ACHN (cell line): ENCODE measurements around the gene WHRN.

Experiments
- DNase-seq: peaks from one replicate; pipeline ENCODE4 v3.0.0-alpha.2; 2015
- in situ Hi-C: cut with HindIII; loops from 2 replicates; pipeline ENCODE4 v1.10.0; 2017; ENCODE audit warnings: low sequenced_read_pairs, low pct_ligation_motif_present, low pct_unique_long_range_greater_than_20kb

WHRN gene

DNA sequence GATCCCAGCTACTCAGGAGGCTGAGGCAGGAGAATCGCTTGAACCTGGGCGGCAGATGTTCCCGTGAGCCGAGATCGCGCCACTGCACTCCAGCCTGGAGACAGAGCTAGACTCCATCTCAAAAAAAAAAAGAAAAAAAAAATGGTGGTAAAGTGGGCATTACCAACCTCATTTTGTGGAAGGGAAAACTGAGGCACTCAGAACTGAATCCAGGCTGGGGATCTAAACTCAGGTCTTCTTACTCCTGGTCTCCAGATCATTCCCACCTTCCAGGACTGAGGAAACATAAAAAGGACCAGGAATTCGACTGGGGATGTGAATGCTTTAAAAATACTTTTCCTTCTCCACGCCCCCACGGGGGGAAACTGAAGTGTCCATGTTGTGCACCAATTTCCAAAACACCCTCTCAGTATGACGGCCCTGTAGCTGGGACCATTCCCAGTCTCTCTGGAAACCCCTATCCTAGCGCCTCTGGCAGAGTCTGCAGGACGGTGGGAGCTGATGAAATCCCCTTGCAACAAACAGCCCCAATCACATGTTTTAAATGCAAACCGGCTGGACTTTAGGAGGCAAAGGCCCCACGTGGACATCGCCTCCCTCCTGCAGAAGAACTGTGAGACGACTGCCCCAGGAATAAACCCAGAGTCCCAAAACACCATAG, 108.6 kb downstream of the WHRN start:
- peak; percentile 35 for DNase-seq
- in situ Hi-C loops = no loop called here

DNA sequence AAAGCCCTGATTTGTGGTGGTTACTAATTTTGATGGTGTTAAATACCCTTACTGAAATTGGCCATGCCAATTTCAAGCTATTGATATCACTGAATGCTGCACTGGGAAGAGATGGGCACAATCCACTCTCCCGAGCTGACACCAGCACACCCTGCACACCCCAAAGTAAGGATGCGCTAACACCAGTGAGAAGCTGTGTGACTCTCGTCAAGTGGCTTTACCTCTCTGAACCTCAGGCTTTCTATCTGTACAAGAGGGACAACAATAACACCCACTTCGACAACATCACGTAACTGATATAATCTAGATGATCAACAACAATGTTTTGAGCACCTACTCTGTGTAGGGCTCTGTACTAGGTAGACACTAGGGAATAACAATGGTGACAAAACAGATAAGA, 109.5 kb downstream of the WHRN start:
- no peak for DNase-seq
- in situ Hi-C loops = no loop called here

DNA sequence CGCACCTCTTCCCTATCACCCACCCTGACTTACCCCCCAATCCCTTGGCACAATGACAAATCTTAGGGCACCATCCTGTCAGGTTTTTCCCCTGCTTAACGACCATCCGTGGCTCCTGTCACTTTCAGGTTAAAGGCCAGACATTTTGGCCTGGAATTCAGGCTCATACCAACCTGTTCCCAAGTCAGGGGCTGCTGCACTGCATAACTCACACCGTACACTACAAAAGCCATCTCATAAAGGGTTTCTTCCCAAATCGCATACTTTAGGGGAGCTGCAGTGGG, 110.0 kb downstream of the WHRN start:
- no peak for DNase-seq
- in situ Hi-C loops = no loop called here

DNA sequence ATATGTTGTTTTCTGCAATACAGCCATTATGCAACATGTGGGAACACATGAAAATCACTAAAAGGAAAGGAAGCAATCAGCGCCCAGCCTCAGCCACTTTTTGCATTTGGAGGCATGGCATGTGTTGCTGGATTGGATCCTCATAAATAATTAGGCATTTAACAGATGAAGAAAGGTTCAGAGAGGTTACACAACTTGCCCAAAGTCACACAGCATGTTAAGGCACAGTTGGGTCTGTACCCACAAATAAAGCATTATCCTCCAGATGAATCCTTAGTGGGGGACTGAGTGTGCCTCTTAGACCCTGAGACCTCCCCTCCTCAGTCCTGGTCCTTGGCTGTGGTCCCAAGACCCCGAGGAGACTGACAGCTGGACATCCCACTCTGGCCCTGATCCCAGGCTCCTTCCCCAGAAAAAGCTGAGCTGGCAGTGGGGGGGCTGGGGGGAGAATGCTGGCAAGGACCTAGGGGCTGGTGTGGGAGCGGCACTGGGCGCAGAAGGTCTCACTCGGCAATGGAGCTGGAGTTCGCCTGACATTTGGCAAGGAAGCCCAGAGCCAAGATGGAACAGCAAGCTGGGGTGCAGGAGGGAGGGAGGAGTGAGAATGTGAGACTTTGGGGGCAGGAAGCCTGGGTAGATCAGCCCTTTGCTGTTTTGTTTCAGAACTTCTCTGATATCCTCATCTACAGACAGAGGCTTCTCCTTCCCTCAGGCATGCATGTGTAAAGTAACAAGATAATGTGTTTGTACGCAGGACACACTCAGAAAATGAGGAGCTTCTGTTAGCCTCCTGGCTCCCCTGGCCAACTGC, 110.5 kb downstream of the WHRN start:
- in situ Hi-C loops = no loop called here
- DNase-seq = no peak

DNA sequence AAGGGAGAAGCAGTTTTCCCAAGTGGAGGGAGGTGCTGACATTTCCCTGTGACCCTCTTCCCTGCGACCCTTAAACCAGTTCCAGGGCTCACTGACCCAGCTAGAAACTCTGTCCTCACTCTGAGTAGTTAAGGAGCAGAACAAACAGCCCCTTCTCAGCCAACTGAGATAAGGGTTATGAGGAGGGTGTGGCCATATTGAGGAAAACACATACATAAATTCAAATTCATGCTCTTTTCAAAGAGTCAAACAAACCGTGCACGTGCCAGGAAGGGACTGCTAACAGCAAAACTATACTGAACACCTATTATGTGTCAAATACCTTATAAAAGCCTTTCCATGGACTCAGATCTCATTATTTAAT, 112.5 kb downstream of the WHRN start:
- in situ Hi-C loops = no loop called here

DNA sequence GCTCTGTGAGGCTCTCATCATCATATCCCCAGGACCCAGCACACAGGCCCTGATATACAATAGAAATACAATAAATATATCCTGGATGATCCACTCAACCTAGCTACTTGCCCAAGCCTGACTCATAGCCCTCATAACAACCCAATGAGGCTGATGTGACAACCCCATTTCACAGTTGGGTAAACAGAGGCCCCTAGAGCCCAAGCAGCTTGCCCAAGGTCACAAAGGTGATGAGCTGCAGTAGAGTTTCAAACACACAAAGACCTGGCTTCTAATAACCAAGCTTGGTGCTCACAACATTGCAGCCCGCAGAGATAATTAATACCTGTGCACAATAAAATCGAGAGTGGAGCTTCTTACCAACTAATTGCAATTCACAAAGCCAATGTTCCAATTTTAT, 114.3 kb downstream of the WHRN start:
- in situ Hi-C loops = no loop called here
- DNase-seq = no peak

More for the DNA sequence above, 112.5 kb downstream of the WHRN start:
- DNase-seq = no peak

DNA sequence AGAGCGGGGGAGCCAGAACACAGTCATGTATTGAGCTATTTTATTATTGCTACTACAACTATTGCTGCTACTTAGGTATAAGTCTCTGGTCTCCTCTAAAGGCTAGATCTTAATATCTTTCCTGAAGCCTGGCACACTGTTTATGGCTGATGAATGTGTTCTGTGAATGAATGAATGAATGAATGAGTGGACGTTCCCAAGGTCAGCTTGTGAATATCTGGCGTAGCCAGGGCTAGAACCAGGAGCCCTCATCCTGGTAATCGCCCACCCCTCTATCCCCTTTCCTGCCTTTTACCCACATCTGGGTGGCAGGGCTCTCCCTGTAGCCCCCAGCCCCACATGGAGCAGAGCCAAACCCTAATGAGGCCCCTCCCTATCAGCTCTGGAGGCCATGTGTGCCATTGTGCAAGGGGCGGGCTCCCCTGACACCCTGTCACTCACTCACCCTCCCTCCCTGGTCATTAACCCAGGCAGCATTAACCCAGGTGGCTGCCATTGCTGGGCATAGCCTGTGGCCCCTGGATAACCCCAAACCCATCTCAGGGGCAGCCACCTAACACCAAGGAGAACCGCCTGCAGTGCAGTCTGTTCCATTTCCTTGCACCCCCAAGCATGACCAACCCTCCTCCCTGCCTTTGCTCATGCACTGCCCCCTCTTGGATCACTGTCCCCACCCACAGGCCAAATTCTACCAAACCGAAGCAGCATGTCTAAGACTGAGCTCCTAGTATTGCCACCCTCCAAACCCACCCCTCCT, 115.5 kb downstream of the WHRN start:
- no peak for DNase-seq
- in situ Hi-C loops = no loop called here

DNA sequence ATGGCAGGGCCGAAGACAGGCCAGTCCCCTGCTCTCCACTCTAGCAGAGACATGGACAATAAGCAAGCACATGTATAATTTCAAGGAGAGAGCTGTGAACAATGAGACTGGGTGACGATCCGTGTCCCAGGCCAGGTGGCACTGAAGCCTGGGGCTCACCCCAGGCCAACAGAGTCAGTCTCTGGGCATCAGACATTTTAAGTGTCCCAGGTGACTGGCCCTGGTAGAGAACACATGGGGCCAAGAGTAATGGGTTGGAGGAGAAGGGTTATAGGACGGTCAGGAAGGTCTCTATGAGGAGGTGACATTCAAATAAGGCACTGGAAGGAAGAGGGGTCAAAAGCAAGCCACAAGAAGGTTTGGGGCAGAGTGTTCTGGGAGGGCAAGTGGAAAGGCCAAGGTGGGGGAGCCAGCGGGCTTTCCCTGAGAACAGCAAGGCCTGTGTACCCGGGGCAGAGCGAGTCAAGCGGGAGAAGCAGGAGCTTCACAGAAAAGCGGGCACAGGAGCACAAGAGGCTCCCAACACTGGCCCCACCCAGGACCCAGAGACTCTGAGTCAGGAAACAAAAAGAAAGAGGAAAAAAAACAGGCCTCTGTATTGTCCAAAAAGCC, 116.4 kb downstream of the WHRN start:
- in situ Hi-C loops = no loop called here
- no peak for DNase-seq

DNA sequence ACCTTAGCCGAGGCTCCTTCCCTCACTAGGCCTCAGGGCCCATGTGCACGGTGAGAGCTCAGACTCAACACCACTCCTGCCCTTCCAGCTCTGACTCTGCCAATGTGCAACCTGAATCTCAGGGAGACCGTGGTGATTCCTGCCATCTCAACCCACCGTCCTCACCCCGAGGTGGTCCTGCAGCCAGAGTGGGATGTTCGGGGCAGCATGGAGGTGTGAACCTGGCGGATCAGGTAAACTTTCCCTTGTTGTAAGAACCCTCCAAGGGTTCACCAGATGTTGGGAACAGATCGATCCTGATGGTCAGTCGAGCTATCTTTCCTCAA, 117.0 kb downstream of the WHRN start:
- in situ Hi-C loops = no loop called here
- no peak for DNase-seq

DNA sequence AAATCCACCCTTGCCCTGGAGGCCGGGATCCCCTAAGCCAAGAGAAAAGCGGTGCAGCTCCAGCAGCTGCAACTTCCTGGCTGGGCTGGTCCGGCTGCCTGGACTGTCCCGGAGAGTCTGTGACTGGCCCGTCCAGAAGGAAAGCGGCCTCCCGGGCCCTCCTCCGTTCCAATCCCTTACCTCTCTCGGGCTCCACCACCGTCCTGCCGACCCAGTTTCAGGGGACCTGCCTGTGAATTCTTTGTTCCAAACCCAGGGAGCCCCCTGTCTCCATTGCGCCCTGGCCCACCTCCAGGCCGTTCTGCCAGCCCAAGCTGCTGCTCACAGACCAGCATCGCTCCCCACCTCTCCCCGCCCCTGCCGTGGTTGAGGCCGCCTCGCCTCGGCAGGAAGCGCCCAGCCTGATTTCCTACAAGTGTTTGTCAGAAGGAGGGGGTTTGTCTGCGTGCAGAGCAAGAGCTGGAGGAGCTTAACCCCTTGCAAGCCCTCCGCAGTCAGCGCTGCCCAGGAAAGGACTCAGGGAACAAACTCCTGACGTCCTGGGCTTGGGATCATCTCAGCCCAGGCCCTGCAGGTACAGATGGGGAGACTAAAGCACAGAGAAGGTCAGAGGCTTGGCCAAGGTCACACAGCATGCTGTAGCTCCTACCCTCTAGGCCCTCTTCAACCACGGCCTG, 117.5 kb downstream of the WHRN start, which contains the start of gene AKNA:
Gene AKNA (minus strand): TSS at position 303 of the 677 bp plus-strand sequence. CDS start 6,649 bp downstream, outside the sequence.
- in situ Hi-C loops = no loop called here
- DNase-seq = no peak

DNA sequence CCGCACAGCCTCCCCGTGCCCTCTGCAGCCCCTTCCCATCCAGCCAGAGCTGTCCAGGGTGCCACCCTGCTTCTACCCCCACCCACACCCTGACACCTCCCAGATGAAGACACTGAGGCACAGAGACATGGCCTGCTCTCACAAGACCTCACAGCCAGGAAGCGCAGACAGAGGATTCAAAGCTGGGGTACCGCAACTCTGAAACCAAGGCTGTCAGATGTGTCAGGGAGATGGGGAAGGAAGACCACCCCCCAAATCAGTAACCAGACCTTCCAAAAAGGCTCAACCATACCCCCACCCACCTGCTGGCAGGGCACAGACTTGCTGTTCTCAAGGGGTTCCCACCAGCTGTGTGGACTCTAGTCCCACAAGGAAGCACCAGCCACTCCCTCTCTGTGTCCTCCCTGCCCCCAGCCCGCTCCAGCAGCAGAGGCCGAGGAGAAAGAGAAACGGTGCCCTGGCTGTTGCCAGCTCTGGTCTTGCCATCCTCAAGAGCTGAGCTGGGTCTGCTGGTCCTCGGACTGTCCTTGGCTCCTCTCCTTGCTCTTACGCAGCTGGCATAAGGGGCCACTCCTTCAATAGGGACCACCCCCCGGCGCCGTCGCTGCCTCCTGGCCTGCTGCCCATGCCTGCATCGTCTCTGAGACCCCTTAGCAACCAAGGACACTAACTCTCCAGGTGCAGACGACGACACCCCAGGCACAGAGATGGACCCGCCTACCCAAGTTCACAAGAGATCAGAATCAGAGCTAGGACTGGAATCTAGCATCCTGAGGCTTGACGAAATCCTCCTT, 118.2 kb downstream of the WHRN start:
- in situ Hi-C loops = no loop called here
- DNase-seq = no peak

DNA sequence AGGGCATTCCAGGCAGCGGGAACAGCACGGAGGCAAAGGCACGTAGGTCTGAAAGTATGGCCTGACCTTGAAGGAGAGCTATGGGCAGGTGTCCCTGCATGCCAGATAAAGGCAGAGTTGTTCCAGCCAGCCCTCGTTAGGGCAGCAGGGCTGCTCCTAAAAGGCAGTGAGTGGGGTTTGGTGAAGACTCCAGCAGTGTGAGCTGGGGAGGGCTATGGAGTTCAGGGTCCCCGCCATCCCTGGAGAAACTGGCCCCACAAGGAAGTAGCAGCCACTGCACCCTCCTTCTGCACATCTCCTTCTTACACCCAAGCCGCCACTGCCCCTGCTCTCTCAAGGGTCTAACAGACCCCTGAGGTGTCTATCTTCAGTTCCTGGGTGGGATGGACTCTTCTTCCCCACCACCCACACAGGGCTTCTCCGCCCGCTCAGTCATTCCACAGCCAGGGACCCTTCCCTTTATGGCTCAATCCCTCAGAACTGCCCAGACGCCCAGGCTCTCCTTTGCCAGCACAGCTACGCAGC, 118.8 kb downstream of the WHRN start:
- in situ Hi-C loops = no loop called here
- no peak for DNase-seq

DNA sequence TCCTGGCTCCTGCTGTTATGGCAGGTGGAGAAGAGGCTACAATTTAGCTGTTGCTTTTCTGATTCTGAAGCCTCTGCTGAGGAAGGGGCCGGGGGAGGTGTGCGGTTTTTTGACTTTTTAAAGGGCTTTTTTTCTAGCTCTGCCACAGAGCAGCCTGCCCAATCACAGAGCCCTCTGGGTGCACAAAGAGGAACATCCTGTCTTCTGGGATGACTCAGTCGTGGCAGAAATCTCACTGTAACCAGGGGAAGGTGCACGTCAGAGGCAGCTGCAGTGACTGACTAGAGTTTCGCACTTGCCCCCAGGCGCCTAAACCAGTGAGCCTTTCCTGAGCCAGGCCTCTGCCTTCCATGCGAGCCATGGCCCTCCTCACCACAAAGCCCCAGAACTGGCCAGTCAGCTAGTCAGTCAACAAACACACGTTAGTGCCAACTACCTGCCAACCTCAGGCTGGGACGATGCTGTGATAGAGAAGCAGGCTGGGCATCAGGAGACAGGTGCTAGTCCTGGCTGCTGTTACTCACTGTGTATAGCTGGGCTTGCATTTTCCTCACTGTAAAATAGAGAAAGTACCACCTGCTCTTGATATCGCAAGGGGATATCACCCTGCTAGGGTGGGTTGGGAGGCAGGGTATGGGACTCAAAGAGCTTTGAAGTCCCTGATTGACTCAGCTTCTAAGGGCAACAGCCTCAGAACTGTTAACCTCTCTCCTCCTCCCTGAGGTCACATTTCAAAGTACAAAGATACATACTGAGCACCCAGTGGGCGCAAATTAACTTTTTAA, 119.7 kb downstream of the WHRN start:
- in situ Hi-C loops = no loop called here
- DNase-seq = peak; percentile 83

DNA sequence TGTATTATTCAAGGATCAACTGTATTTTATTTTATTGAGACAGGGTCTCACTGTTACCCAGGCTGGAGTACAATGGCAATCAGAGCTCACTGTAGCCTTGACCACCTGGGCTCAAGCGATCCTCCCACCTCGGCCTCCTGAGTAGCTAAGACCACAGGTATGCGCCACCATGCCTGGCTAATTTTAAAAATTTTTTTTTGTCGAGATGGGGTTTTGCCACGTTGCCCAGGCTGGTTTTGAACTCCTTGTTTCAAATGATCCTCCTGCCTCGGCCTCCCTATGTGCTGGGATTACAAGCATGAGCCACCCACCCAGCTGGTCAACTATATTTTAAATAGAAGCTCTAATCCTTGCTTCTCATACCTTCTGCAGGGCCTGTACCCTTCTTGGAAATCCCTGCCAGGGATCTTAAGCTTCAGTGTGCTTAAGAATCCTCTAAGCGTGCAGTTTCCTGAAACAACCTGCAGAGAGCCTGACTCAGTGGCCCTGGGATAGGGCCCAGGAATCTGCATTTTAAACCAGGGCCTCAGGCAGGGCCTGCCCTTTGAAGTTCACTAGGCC, 120.4 kb downstream of the WHRN start:
- in situ Hi-C loops = no loop called here
- no peak for DNase-seq

DNA sequence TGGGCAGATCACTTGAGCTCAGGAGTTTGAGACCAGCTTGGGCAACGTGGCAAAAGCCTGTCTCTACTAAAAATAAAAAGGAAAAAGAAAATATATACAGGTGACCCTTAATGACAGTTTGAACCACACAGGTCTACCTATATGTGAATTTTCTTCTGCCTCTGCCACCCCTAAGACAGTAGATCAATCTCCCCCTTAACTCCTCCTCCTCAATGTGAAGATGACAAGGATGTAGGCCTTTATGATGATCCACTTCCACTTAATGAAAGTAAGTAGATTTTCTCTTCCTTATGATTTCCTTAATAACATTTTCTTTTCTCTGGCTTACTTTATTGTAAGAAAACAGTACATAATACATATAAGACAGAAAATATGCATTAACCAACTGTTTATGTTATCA, 120.9 kb downstream of the WHRN start:
- no peak for DNase-seq
- in situ Hi-C loops = no loop called here

DNA sequence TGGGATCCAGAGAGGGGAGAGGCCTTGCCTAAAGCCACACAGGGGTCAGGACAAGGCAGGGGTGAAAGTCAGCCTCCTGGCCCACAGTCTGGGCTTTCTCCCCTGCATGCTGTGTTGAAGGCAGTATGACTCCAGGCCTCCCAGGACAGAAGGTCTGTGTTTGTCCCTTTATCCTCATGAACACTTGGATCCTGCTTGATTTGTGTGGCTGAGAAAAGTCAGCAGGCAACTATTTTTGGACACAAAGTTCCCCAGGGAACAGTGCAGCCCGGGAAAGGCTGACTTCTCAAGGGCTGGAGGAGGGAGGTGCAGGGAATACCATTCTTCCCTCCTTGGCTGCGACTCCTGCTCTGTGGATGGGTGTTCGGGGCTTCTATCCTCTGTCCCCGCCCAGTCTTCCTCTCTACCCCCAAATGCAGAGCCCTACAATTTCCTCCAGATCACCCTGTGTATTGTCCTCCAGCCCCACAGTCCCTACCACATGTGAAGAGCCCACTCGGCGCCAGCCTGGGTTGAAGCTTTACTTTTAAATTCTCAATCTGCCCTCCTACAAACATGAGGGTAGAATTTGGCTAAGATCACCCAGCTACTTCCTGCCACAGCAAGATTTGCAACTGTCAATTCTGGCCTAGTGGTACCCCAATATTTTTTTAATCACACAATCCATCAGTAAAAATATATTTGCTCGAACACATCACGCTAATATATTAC, 121.6 kb downstream of the WHRN start:
- DNase-seq = no peak
- in situ Hi-C loops = no loop called here
